Neural cell (in vitro differentiated cells): ENCODE measurements around the gene AIMP1. TPM values are rescaled to one million over a fixed set of nuclear protein-coding genes. Genes with fewer than 3 reads are reported as not detected.

ENCODE experiments used
- H2AFZ ChIP-seq: fragments of 200-600, 300-800 bp; sonication (generic), shearing (Covaris generic); 2 replicates; pipeline ENCODE4 v1.6.0; 2014; ENCODE audit warnings: low read depth, mild to moderate bottlenecking, antibody characterized with exemption, low read length, moderate library complexity
- H3F3A ChIP-seq: fragments of 200-600 bp; shearing (Covaris generic); 2 replicates; pipeline ENCODE4 v1.6.1; 2016; ENCODE audit warnings: mild to moderate bottlenecking, moderate library complexity, mixed read lengths, antibody characterized with exemption, low read length; ENCODE audit not compliant: insufficient read depth, poor library complexity, severe bottlenecking
- H3K27ac ChIP-seq: fragments of 200-600, 300-800 bp; sonication (generic), shearing (Covaris generic); 2 replicates; pipeline ENCODE4 v1.5.1; 2014; ENCODE audit warnings: mild to moderate bottlenecking, low read length, moderate library complexity
- H3K27me3 ChIP-seq: fragments of 300-800, 200-600 bp; sonication (generic), shearing (Covaris generic); 2 replicates; pipeline ENCODE4 v1.6.0; 2014; ENCODE audit warnings: mild to moderate bottlenecking, low read depth, low read length, moderate library complexity; ENCODE audit not compliant: insufficient read depth
- H3K36me3 ChIP-seq: fragments of 300-800, 200-600 bp; sonication (generic), shearing (Covaris generic); 2 replicates; pipeline ENCODE4 v1.5.1; 2014; ENCODE audit warnings: mild to moderate bottlenecking, antibody characterized with exemption, low read length, moderate library complexity; ENCODE audit not compliant: insufficient read depth
- H3K4me2 ChIP-seq: fragments of 300-800, 200-600 bp; sonication (generic), shearing (Covaris generic); 2 replicates; pipeline ENCODE4 v1.6.0; 2014; ENCODE audit warnings: mild to moderate bottlenecking, low read length
- H3K4me3 ChIP-seq: fragments of 300-800, 200-600 bp; sonication (generic), shearing (Covaris generic); 2 replicates; pipeline ENCODE4 v1.5.1; 2014; ENCODE audit warnings: mild to moderate bottlenecking, low read length, moderate library complexity
- H3K79me2 ChIP-seq: fragments of 200-600 bp; shearing (Covaris generic); replicated peaks from 2 replicates; pipeline ENCODE4 v1.6.0; 2014; ENCODE audit warnings: mild to moderate bottlenecking, low read length, moderate library complexity; ENCODE audit not compliant: insufficient read depth
- H3K9ac ChIP-seq: fragments of 300-800, 200-600 bp; sonication (generic), shearing (Covaris generic); 2 replicates; pipeline ENCODE4 v1.6.1; 2016; ENCODE audit warnings: mild to moderate bottlenecking, low read length, mixed read lengths
- H3K9me2 ChIP-seq: fragments of 200-600 bp; shearing (Covaris generic); 2 replicates; pipeline ENCODE4 v1.6.1; 2016; ENCODE audit warnings: mild to moderate bottlenecking, low read length, mixed read lengths; ENCODE audit not compliant: insufficient read depth
- H3K9me3 ChIP-seq: fragments of 200-600, 300-800 bp; sonication (generic), shearing (Covaris generic); 2 replicates; pipeline ENCODE4 v1.6.1; 2016; ENCODE audit warnings: mild to moderate bottlenecking, mixed run types, low read length, moderate library complexity, mixed read lengths
- H4K20me1 ChIP-seq: fragments of 200-600 bp; shearing (Covaris generic); 2 replicates; pipeline ENCODE4 v1.6.1; 2016; ENCODE audit warnings: mild to moderate bottlenecking, mixed run types; ENCODE audit not compliant: insufficient read depth
- CTCF ChIP-seq: fragments of 450-650 bp; IDR thresholded peaks from 2 replicates; pipeline ENCODE4 v1.5.1; 2014; ENCODE audit warnings: antibody characterized with exemption, mild to moderate bottlenecking, moderate library complexity; ENCODE audit not compliant: poor library complexity, severe bottlenecking
- EP300 ChIP-seq: fragments of 450-650 bp; conservative IDR thresholded peaks from 2 replicates; pipeline ENCODE4 v1.6.1; 2014; ENCODE audit warnings: antibody characterized with exemption, mild to moderate bottlenecking, moderate library complexity; ENCODE audit not compliant: poor library complexity, severe bottlenecking
- EZH2 ChIP-seq: fragments of 200-600, 300-800 bp; shearing (Covaris generic), sonication (generic); IDR thresholded peaks from 2 replicates; pipeline ENCODE4 v1.6.1; 2014; ENCODE audit warnings: antibody characterized with exemption, low read length, borderline replicate concordance, mild to moderate bottlenecking; ENCODE audit not compliant: insufficient read depth, poor library complexity, severe bottlenecking
- MXI1 ChIP-seq: fragments of 450-650 bp; conservative IDR thresholded peaks from 2 replicates; pipeline ENCODE4 v1.6.1; 2014; ENCODE audit warnings: antibody characterized with exemption, mild to moderate bottlenecking; ENCODE audit not compliant: poor library complexity, severe bottlenecking
- POLR2AphosphoS5 ChIP-seq: IDR thresholded peaks from 2 replicates; pipeline ENCODE4 v1.6.1; 2012
- RAD21 ChIP-seq: fragments of 450-650 bp; conservative IDR thresholded peaks from 2 replicates; pipeline ENCODE4 v1.6.1; 2014; ENCODE audit warnings: antibody characterized with exemption, mild to moderate bottlenecking, moderate library complexity
- REST ChIP-seq: IDR thresholded peaks from 2 replicates; pipeline ENCODE4 v1.6.1; 2012; ENCODE audit warnings: borderline replicate concordance
- SMC3 ChIP-seq: fragments of 450-650 bp; conservative IDR thresholded peaks from 2 replicates; pipeline ENCODE4 v1.6.1; 2014; ENCODE audit warnings: antibody characterized with exemption, mild to moderate bottlenecking, moderate library complexity; ENCODE audit not compliant: poor library complexity
- TAF1 ChIP-seq: IDR thresholded peaks from 2 replicates; pipeline ENCODE4 v1.6.1; 2012; ENCODE audit warnings: low read depth
- polyA plus RNA-seq: library from polyadenylated mRNA; depleted of rRNA; stranded (reverse); fragments of >200 nt; gene quantifications from 2 replicates; pipeline ENCODE4 v1.2.3, GENCODE V29; 2014

AIMP1 gene
- polyA plus RNA-seq, 1 donor from 2014 or later = 46.5 TPM

GRCh38 chr4:106316773-106317409 lies 541 bp downstream of the AIMP1 start:
- Histone ChIP-seq H3K27ac (peak overlapping the region; percentile 99), H3K27me3 (no peaks in the 10 kb centered on the region), H3F3A (peaks cover 6% of the 10 kb centered on the region), H3K4me3 (peak overlapping the region; percentile 74), H3K9ac (peak overlapping the region; percentile 98), H3K4me2 (peak overlapping the region; percentile 98), H3K79me2 (peaks cover 69% of the 10 kb centered on the region), H3K9me2 (no peaks in the 10 kb centered on the region), H3K36me3 (no peaks in the 10 kb centered on the region), H3K9me3 (no peaks in the 10 kb centered on the region), H4K20me1 (no peaks in the 10 kb centered on the region), H2AFZ (peak overlapping the region; percentile 98)
- TF ChIP-seq EZH2 (no peak), RAD21 (no peak), SMC3 (no peak), CTCF (no peak), POLR2AphosphoS5 (no peak), MXI1 (no peak), REST (no peak), TAF1 (no peak), EP300 (no peak)

- TF ChIP-seq EZH2 = no peak
- TF ChIP-seq CTCF = no peak
- TF ChIP-seq POLR2AphosphoS5 = no peak
- no peak for TF ChIP-seq MXI1
- no peak for TF ChIP-seq SMC3
- TF ChIP-seq REST = no peak
- TF ChIP-seq RAD21 = no peak
- TF ChIP-seq TAF1 = no peak
- H2AFZ ChIP-seq = no peak overlapping the region
- H3F3A ChIP-seq = peaks cover 6% of the 10 kb centered on the region
- no peaks in the 10 kb centered on the region for H4K20me1 ChIP-seq
- no peaks in the 10 kb centered on the region for H3K36me3 ChIP-seq
- peaks cover 61% of the 10 kb centered on the region for H3K79me2 ChIP-seq
- peak overlapping the region; percentile 99 for H3K27ac ChIP-seq
- H3K9me2 ChIP-seq = no peaks in the 10 kb centered on the region
- no peaks in the 10 kb centered on the region for H3K27me3 ChIP-seq
- no peaks in the 10 kb centered on the region for H3K9me3 ChIP-seq
- H3K4me2 ChIP-seq = peak overlapping the region; percentile 98
- H3K4me3 ChIP-seq = peak overlapping the region; percentile 74
- peak overlapping the region; percentile 98 for H3K9ac ChIP-seq
Measured at GRCh38 chr4:106317815-106318214, 1.5 kb downstream of the AIMP1 start.
